CD14-positive monocyte (primary cell): ENCODE measurements around the gene HMGB4. TPM values are rescaled to one million over a fixed set of nuclear protein-coding genes. Genes with fewer than 3 reads are reported as not detected.

Experiments
- DNase-seq, 3 donors: peaks; one replicate each; pipeline ENCODE4 v3.0.0-alpha.2; 2011 to 2022
- H2AFZ ChIP-seq: 2 replicates; pipeline ENCODE4 v1.6.0; 2012; ENCODE audit warnings: mild to moderate bottlenecking, low read depth, low read length, inconsistent platforms; ENCODE audit not compliant: insufficient read depth, poor library complexity, severe bottlenecking
- H3K27ac ChIP-seq, 2 donors: 1 replicate in 1 of 2; 2 replicates in 1 of 2; pipeline ENCODE4 v1.5.1; 2012 to 2013; ENCODE audit warnings: low read length in 2 of 2, control low read depth in 1 of 2, inconsistent platforms in 1 of 2, low read depth in 1 of 2, mild to moderate bottlenecking in 1 of 2
- H3K27me3 ChIP-seq, 2 donors: one replicate each; pipeline versions ENCODE4 v1.6.0 to v1.6.1; 2011 to 2013; ENCODE audit warnings: low read length in 2 of 2; ENCODE audit not compliant: control insufficient read depth in 2 of 2, insufficient read depth in 2 of 2
- H3K36me3 ChIP-seq, 2 donors: replicated peaks in 1 of 2; 1 replicate in 1 of 2; 2 replicates in 1 of 2; pipeline versions ENCODE4 v1.5.1 to v1.6.1; 2012 to 2013; ENCODE audit warnings: low read length in 2 of 2, control low read depth in 1 of 2, inconsistent platforms in 1 of 2, mild to moderate bottlenecking in 1 of 2; ENCODE audit not compliant: insufficient read depth in 2 of 2, control insufficient read depth in 1 of 2
- H3K4me1 ChIP-seq, 2 donors: 1 replicate in 1 of 2; 2 replicates in 1 of 2; pipeline versions ENCODE4 v1.5.1 to v1.6.1; 2012 to 2013; ENCODE audit warnings: low read length in 2 of 2, control low read depth in 1 of 2, inconsistent platforms in 1 of 2, mild to moderate bottlenecking in 1 of 2, moderate library complexity in 1 of 2; ENCODE audit not compliant: insufficient read depth in 2 of 2, control insufficient read depth in 1 of 2
- H3K4me2 ChIP-seq: replicated peaks from 2 replicates; pipeline ENCODE3; 2012; ENCODE audit warnings: low read length, moderate library complexity, mild to moderate bottlenecking; ENCODE audit not compliant: poor library complexity, severe bottlenecking; ENCODE audit errors: extremely low read depth
- H3K4me3 ChIP-seq, 3 experiments: fragments of 200-600 bp in 1 of 3; sonication (generic) in 1 of 3; replicated peaks in 1 of 3; 1 replicate in 2 of 3; 2 replicates in 1 of 3; pipeline ENCODE4 v1.5.1; 2011 to 2013; ENCODE audit warnings: low read length in 3 of 3, mild to moderate bottlenecking in 3 of 3, control low read depth in 2 of 3, low read depth in 2 of 3, inconsistent platforms in 1 of 3, moderate library complexity in 1 of 3
- H3K79me2 ChIP-seq: 2 replicates; pipeline ENCODE4 v1.6.0; 2012; ENCODE audit warnings: mild to moderate bottlenecking, control low read depth, inconsistent platforms, low read length, moderate library complexity; ENCODE audit not compliant: insufficient read depth
- H3K9ac ChIP-seq: 2 replicates; pipeline ENCODE4 v1.6.0; 2017; ENCODE audit warnings: low read length, mild to moderate bottlenecking; ENCODE audit not compliant: insufficient read depth, poor library complexity, severe bottlenecking
- H3K9me3 ChIP-seq, 2 donors: replicated peaks in 1 of 2; 1 replicate in 1 of 2; 2 replicates in 1 of 2; pipeline versions ENCODE4 v1.5.1 to v1.6.1; 2012 to 2013; ENCODE audit warnings: low read length in 2 of 2, control low read depth in 1 of 2; ENCODE audit not compliant: control insufficient read depth in 1 of 2, insufficient read depth in 1 of 2
- H4K20me1 ChIP-seq: 2 replicates; pipeline ENCODE4 v1.6.0; 2012; ENCODE audit warnings: mild to moderate bottlenecking, low read length, control low read depth, moderate library complexity; ENCODE audit not compliant: insufficient read depth
- H3K27ac Mint-ChIP-seq, 7 donors: one replicate each; pipeline ENCODE4 v1.8.0; 2020; ENCODE audit warnings: mild to moderate bottlenecking in 7 of 7, mixed read lengths in 7 of 7, moderate library complexity in 6 of 7, inconsistent platforms in 2 of 7
- H3K27me3 Mint-ChIP-seq, 3 donors: one replicate each; pipeline ENCODE4 v1.8.0; 2021 to 2022; ENCODE audit warnings: low read depth in 3 of 3, mild to moderate bottlenecking in 3 of 3, mixed read lengths in 3 of 3, moderate library complexity in 3 of 3, inconsistent platforms in 1 of 3
- H3K36me3 Mint-ChIP-seq, 2 donors: one replicate each; pipeline ENCODE4 v1.8.0; 2020; ENCODE audit warnings: mixed read lengths in 2 of 2, inconsistent platforms in 1 of 2, mild to moderate bottlenecking in 1 of 2
- H3K4me1 Mint-ChIP-seq: one replicate; pipeline ENCODE4 v1.8.0; 2020; ENCODE audit warnings: mild to moderate bottlenecking, mixed read lengths
- H3K4me3 Mint-ChIP-seq, 2 donors: one replicate each; pipeline ENCODE4 v1.8.0; 2020; ENCODE audit warnings: mild to moderate bottlenecking in 2 of 2, mixed read lengths in 2 of 2, moderate library complexity in 1 of 2
- H3K9me3 Mint-ChIP-seq, 7 donors: one replicate each; pipeline ENCODE4 v1.8.0; 2020 to 2022; ENCODE audit warnings: mixed read lengths in 7 of 7, mild to moderate bottlenecking in 6 of 7, moderate library complexity in 6 of 7, inconsistent platforms in 2 of 7
- WGBS: methylation state at CpG from one replicate; pipeline ENCODE4 v1.1.5; 2013; ENCODE audit warnings: missing lambda C conversion rate; ENCODE audit not compliant: insufficient coverage; 5-methylcytosine and 5-hydroxymethylcytosine counted together
- intact Hi-C, 2 donors: fragments of 100-400 bp; cut with micrococcal nuclease; formaldehyde crosslinking; loops; one replicate each; pipeline versions ENCODE4 v1.15.0 to v1.15.1; 2023
- polyA plus RNA-seq, 3 donors: library from polyadenylated mRNA; depleted of rRNA in 1 of 3; unstranded in 2 of 3; stranded (reverse) in 1 of 3; fragments of 300-500 nt in 2 of 3; fragments of >200 nt in 1 of 3; fragmentation: Illumina TruSeq in 2 of 3; gene quantifications; 1 replicate in 2 of 3; 2 replicates in 1 of 3; pipeline ENCODE4 v1.2.3, GENCODE V29; 2012 to 2021
- TF ChIP-seq, protein P1 (sequence below): fragments of 200-600 bp; IDR thresholded peaks from one replicate; pipeline ENCODE4 v1.8.0; 2022; ENCODE audit warnings: antibody characterized with exemption, mild to moderate bottlenecking

The HMGB4 gene
- polyA plus RNA-seq, 3 donors, result not detected

DNA sequence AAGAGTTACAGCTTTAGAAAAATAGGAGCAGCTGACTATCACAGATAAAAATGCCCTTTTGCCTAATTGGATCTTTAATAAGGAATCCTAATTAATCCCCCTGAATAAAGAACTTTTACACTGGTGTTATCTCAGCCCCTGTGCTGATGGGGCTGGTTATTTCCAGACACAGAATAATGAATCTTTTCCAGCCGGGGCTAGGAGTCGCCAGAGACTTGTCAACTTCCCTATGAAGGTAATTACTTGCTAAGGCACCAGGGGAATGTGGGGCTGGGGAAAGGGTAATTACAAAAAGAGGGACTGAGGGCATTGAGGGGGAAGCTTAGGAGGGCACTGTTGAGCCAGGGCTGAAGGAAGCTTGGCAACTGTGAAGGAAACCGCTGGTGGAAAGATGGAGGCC, 34.5 kb downstream of the HMGB4 start:
- Histone ChIP-seq H3K27me3 (no peaks in the 10 kb centered on the region), H4K20me1 (no peaks in the 10 kb centered on the region), H3K9ac (no peak overlapping the region), H3K79me2 (no peaks in the 10 kb centered on the region), H3K36me3 (no peaks in the 10 kb centered on the region), H2AFZ (no peak overlapping the region), H3K4me3 (no peak overlapping the region), H3K4me1 (no peaks in the 10 kb centered on the region), H3K27ac (no peak overlapping the region), H3K4me2 (no peak overlapping the region), H3K9me3 (no peaks in the 10 kb centered on the region)
- Mint-ChIP-seq H3K27me3 (peaks cover 0 to 7% (median 5%) of the 10 kb centered on the region in 3 donors), H3K4me3 (no peak overlapping the region), H3K36me3 (no peaks in the 10 kb centered on the region), H3K4me1 (no peaks in the 10 kb centered on the region), H3K9me3 (peaks cover 0 to 11% (median 0%) of the 10 kb centered on the region in 7 donors), H3K27ac (no peak overlapping the region)
- TF ChIP-seq, protein P1, sequence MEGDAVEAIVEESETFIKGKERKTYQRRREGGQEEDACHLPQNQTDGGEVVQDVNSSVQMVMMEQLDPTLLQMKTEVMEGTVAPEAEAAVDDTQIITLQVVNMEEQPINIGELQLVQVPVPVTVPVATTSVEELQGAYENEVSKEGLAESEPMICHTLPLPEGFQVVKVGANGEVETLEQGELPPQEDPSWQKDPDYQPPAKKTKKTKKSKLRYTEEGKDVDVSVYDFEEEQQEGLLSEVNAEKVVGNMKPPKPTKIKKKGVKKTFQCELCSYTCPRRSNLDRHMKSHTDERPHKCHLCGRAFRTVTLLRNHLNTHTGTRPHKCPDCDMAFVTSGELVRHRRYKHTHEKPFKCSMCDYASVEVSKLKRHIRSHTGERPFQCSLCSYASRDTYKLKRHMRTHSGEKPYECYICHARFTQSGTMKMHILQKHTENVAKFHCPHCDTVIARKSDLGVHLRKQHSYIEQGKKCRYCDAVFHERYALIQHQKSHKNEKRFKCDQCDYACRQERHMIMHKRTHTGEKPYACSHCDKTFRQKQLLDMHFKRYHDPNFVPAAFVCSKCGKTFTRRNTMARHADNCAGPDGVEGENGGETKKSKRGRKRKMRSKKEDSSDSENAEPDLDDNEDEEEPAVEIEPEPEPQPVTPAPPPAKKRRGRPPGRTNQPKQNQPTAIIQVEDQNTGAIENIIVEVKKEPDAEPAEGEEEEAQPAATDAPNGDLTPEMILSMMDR, result no peak
- intact Hi-C loops, result no loop called here
- WGBS, result 74% methylated on average over 2 of the region's 3 CpGs
- no peak for DNase-seq

DNA sequence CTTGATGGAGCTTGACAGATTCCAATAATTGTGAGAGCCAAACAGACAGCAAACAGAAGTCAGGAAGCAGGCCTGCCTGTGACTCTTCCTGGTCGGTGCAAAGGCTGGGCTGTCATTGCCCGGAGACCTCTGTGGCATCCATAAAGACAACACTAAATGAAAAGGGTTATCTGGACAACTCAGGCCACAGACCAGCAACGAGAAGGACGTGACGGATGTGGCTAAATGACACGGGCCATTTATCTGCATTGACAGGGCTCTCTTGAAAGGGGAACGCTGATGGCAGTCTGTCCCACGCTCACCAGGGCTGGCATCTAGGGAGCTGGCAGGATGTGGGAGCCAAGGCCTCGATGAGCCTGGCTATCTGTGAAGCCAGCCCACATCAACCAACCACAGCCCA, 35.0 kb downstream of the HMGB4 start:
- Mint-ChIP-seq H3K4me3 (no peak overlapping the region), H3K27me3 (peaks cover 2 to 7% (median 7%) of the 10 kb centered on the region in 3 donors), H3K9me3 (peaks cover 0 to 11% (median 0%) of the 10 kb centered on the region in 7 donors), H3K4me1 (no peaks in the 10 kb centered on the region), H3K36me3 (no peaks in the 10 kb centered on the region), H3K27ac (no peak overlapping the region)
- Histone ChIP-seq H3K79me2 (no peaks in the 10 kb centered on the region), H3K27ac (no peak overlapping the region), H3K4me2 (no peak overlapping the region), H3K9me3 (no peaks in the 10 kb centered on the region), H3K9ac (no peak overlapping the region), H3K4me3 (no peak overlapping the region), H2AFZ (no peak overlapping the region), H3K4me1 (no peaks in the 10 kb centered on the region), H4K20me1 (no peaks in the 10 kb centered on the region), H3K36me3 (no peaks in the 10 kb centered on the region), H3K27me3 (no peaks in the 10 kb centered on the region)
- DNase-seq, result no peak
- WGBS, result 84% methylated on average over 8 of the region's 9 CpGs
- TF ChIP-seq, protein P1, result no peak
- intact Hi-C loops, result no loop called here
